ENCODE results near the gene ENTPD6.

The ENTPD6 gene

GRCh38 chr20:25211273-25211672, 15.8 kb downstream of the ENTPD6 start:
- no peak for DNase-seq

- no peak for DNase-seq
These were observed 16.7 kb downstream of the ENTPD6 start for GRCh38 chr20:25212242-25212641.

- DNase-seq = no peak
These were observed 18.3 kb downstream of the ENTPD6 start for GRCh38 chr20:25213566-25214425.

GRCh38 chr20:25214426-25214790, 18.9 kb downstream of the ENTPD6 start:
- no peak for DNase-seq

GRCh38 chr20:25214819-25215218, 19.3 kb downstream of the ENTPD6 start:
- DNase-seq = no peak

- no peak for DNase-seq
These were observed 20.0 kb downstream of the ENTPD6 start for GRCh38 chr20:25215521-25215920.

GRCh38 chr20:25216199-25216945, 20.9 kb downstream of the ENTPD6 start:
- no peak for DNase-seq

- DNase-seq = no peak
These were observed 21.9 kb downstream of the ENTPD6 start for GRCh38 chr20:25217161-25218108.

GRCh38 chr20:25218109-25218486, 22.6 kb downstream of the ENTPD6 start:
- DNase-seq = no peak

GRCh38 chr20:25218492-25218891, 23.0 kb downstream of the ENTPD6 start:
- no peak for DNase-seq

- no peak for DNase-seq
These were observed 23.9 kb downstream of the ENTPD6 start for GRCh38 chr20:25219365-25219764.

GRCh38 chr20:25220021-25220730, 24.7 kb downstream of the ENTPD6 start:
- DNase-seq = peak; percentile 11

GRCh38 chr20:25220810-25221591, 25.5 kb downstream of the ENTPD6 start:
- peak; percentile 18 for DNase-seq

GRCh38 chr20:25221592-25222460, 26.3 kb downstream of the ENTPD6 start:
- DNase-seq = no peak

GRCh38 chr20:25222461-25223178, 27.1 kb downstream of the ENTPD6 start:
- DNase-seq = no peak

GRCh38 chr20:25223179-25223661, 27.7 kb downstream of the ENTPD6 start:
- DNase-seq = peak; percentile 73

GRCh38 chr20:25223765-25224720, 28.5 kb downstream of the ENTPD6 start:
- no peak for DNase-seq

GRCh38 chr20:25224941-25225340, 29.4 kb downstream of the ENTPD6 start:
- no peak for DNase-seq
